HEK293 (cell line): ENCODE data around the gene NEK9.
A peak's percentile ranks its signal among the peaks of the same experiment; 100 is the strongest.

Experiments used
- CTCF ChIA-PET: fragments of 350-600 bp; formaldehyde crosslinking; extraction: SDS; loops from one replicate; lab custom pipeline; 2021; ENCODE audit warnings: antibody characterized with exemption; lab: Yijun Ruan, JAX
- POLR2A ChIA-PET: fragments of 300-600 bp; formaldehyde crosslinking; extraction: SDS; loops from one replicate; lab custom pipeline; 2020; ENCODE audit warnings: antibody characterized with exemption, inconsistent platforms; lab: Yijun Ruan, JAX
- H3K27ac ChIP-seq: fragments of 200-500 bp; sonication (Bioruptor generic); 2 replicates; pipeline ENCODE4 v1.5.1; 2014; ENCODE audit warnings: low read depth, low read length, control low read depth, inconsistent platforms; ENCODE audit errors: extremely low read depth
- H3K36me3 ChIP-seq, 2 experiments: fragments of 200-500 bp in 1 of 2; sonication (Bioruptor generic) in 1 of 2; 1 replicate in 1 of 2; 2 replicates in 1 of 2; pipeline ENCODE4 v1.5.1; 2014 to 2017; ENCODE audit warnings: inconsistent platforms in 2 of 2, low read length in 2 of 2; ENCODE audit not compliant: control insufficient read depth in 2 of 2, insufficient read depth in 1 of 2
- H3K4me1 ChIP-seq: fragments of 200-500 bp; sonication (Bioruptor generic); 2 replicates; pipeline ENCODE4 v1.5.1; 2014; ENCODE audit warnings: mild to moderate bottlenecking, low read length, inconsistent platforms; ENCODE audit not compliant: control insufficient read depth, insufficient read depth
- H3K4me3 ChIP-seq: 2 replicates; pipeline ENCODE4 v1.5.1; 2011; ENCODE audit warnings: low read depth, mild to moderate bottlenecking, control low read depth, low read length, moderate library complexity
- H3K9me3 ChIP-seq: fragments of 200-500 bp; sonication (Bioruptor generic); 2 replicates; pipeline ENCODE4 v1.5.1; 2014; ENCODE audit warnings: low read depth, low read length, inconsistent platforms; ENCODE audit not compliant: control insufficient read depth, insufficient read depth
- BCL11A ChIP-seq: fragments of 450-650 bp; formaldehyde crosslinking; IDR thresholded peaks from 2 replicates; pipeline ENCODE4 v1.5.1; 2016; ENCODE audit warnings: low read depth, missing biosample characterization, missing genetic modification characterization
- GLI4 ChIP-seq: fragments of 450-650 bp; formaldehyde crosslinking; IDR thresholded peaks from 2 replicates; pipeline ENCODE4 v1.5.1; 2016; ENCODE audit warnings: missing biosample characterization, missing genetic modification characterization
- HOXC10 ChIP-seq: sonication (generic); formaldehyde crosslinking; IDR thresholded peaks from 2 replicates; pipeline ENCODE4 v1.8.1; 2023; ENCODE audit warnings: mild to moderate bottlenecking, missing genetic modification reagents
- KLF1 ChIP-seq: fragments of 450-650 bp; formaldehyde crosslinking; IDR thresholded peaks from 2 replicates; pipeline ENCODE4 v1.5.1; 2016; ENCODE audit warnings: missing biosample characterization, missing genetic modification characterization
- KLF7 ChIP-seq: fragments of 450-650 bp; formaldehyde crosslinking; IDR thresholded peaks from 2 replicates; pipeline ENCODE4 v1.5.1; 2016; ENCODE audit warnings: missing biosample characterization, missing genetic modification characterization, borderline replicate concordance
- KLF8 ChIP-seq: fragments of 450-650 bp; formaldehyde crosslinking; IDR thresholded peaks from 2 replicates; pipeline ENCODE4 v1.5.1; 2016; ENCODE audit warnings: missing biosample characterization, missing genetic modification characterization
- MZF1 ChIP-seq: fragments of 450-650 bp; formaldehyde crosslinking; IDR thresholded peaks from 2 replicates; pipeline ENCODE4 v1.5.1; 2017; ENCODE audit warnings: missing biosample characterization, missing genetic modification characterization, borderline replicate concordance
- OVOL3 ChIP-seq: fragments of 450-650 bp; formaldehyde crosslinking; IDR thresholded peaks from 2 replicates; pipeline ENCODE4 v1.5.1; 2016; ENCODE audit warnings: missing biosample characterization, missing genetic modification characterization
- REPIN1 ChIP-seq: fragments of 450-650 bp; formaldehyde crosslinking; IDR thresholded peaks from 2 replicates; pipeline ENCODE4 v1.5.1; 2017; ENCODE audit warnings: missing biosample characterization, missing genetic modification characterization, low read depth
- SP3 ChIP-seq: fragments of 450-650 bp; formaldehyde crosslinking; IDR thresholded peaks from 2 replicates; pipeline ENCODE4 v1.5.1; 2016; ENCODE audit warnings: missing biosample characterization, missing genetic modification characterization
- ZBTB20 ChIP-seq: fragments of 450-650 bp; formaldehyde crosslinking; IDR thresholded peaks from 2 replicates; pipeline ENCODE4 v1.5.1; 2016; ENCODE audit warnings: missing biosample characterization, missing genetic modification characterization
- ZBTB48 ChIP-seq: fragments of 450-650 bp; formaldehyde crosslinking; IDR thresholded peaks from 2 replicates; pipeline ENCODE4 v1.5.1; 2016; ENCODE audit warnings: missing biosample characterization, missing genetic modification characterization
- ZNF184 ChIP-seq: fragments of 450-650 bp; IDR thresholded peaks from 2 replicates; pipeline ENCODE4 v1.5.1; 2018; ENCODE audit warnings: missing biosample characterization, mild to moderate bottlenecking, missing genetic modification characterization
- ZNF248 ChIP-seq: fragments of 450-650 bp; formaldehyde crosslinking; IDR thresholded peaks from 2 replicates; pipeline ENCODE4 v1.5.1; 2017; ENCODE audit warnings: missing biosample characterization, missing genetic modification characterization
- ZNF266 ChIP-seq: fragments of 450-650 bp; formaldehyde crosslinking; IDR thresholded peaks from 2 replicates; pipeline ENCODE4 v1.5.1; 2016; ENCODE audit warnings: missing biosample characterization, missing genetic modification characterization, low read depth
- ZNF274 ChIP-seq, 2 experiments: fragments of 200-500 bp in 1 of 2; fragments of 450-650 bp in 1 of 2; sonication (Bioruptor generic) in 1 of 2; formaldehyde crosslinking in 1 of 2; IDR thresholded peaks; 2 replicates each; pipeline versions ENCODE4 v1.5.1 to v1.6.1; 2014 to 2016; ENCODE audit warnings: borderline replicate concordance in 1 of 2, inconsistent platforms in 1 of 2, low read length in 1 of 2, missing biosample characterization in 1 of 2, missing genetic modification characterization in 1 of 2
- ZNF426 ChIP-seq: fragments of 450-650 bp; formaldehyde crosslinking; IDR thresholded peaks from 2 replicates; pipeline ENCODE4 v1.5.1; 2017; ENCODE audit warnings: missing biosample characterization, missing genetic modification characterization, mild to moderate bottlenecking, inconsistent platforms, moderate library complexity
- ZNF48 ChIP-seq: fragments of 450-650 bp; formaldehyde crosslinking; IDR thresholded peaks from 2 replicates; pipeline ENCODE4 v1.5.1; 2016; ENCODE audit warnings: missing biosample characterization, missing genetic modification characterization
- ZNF501 ChIP-seq: fragments of 450-650 bp; formaldehyde crosslinking; IDR thresholded peaks from 2 replicates; pipeline ENCODE4 v1.5.1; 2016; ENCODE audit warnings: missing biosample characterization, missing genetic modification characterization
- ZNF544 ChIP-seq: fragments of 450-650 bp; formaldehyde crosslinking; IDR thresholded peaks from 2 replicates; pipeline ENCODE4 v1.5.0; 2017; ENCODE audit warnings: missing biosample characterization, missing genetic modification characterization
- ZNF560 ChIP-seq: fragments of 450-650 bp; formaldehyde crosslinking; IDR thresholded peaks from 2 replicates; pipeline ENCODE4 v1.5.1; 2017; ENCODE audit warnings: missing biosample characterization, missing genetic modification characterization, borderline replicate concordance
- ZNF596 ChIP-seq: fragments of 450-650 bp; IDR thresholded peaks from 2 replicates; pipeline ENCODE4 v1.5.0; 2018; ENCODE audit warnings: missing biosample characterization, mild to moderate bottlenecking, missing genetic modification characterization, moderate library complexity
- ZNF792 ChIP-seq: fragments of 450-650 bp; formaldehyde crosslinking; IDR thresholded peaks from 2 replicates; pipeline ENCODE4 v1.5.1; 2016; ENCODE audit warnings: missing biosample characterization, missing genetic modification characterization
- TF ChIP-seq, protein P1 (sequence below): fragments of 450-650 bp; IDR thresholded peaks from 2 replicates; pipeline ENCODE4 v1.5.1; 2018; ENCODE audit warnings: missing biosample characterization, mild to moderate bottlenecking, missing genetic modification characterization
- TF ChIP-seq, protein P2 (sequence below): fragments of 450-650 bp; formaldehyde crosslinking; IDR thresholded peaks from 2 replicates; pipeline ENCODE4 v1.5.1; 2016; ENCODE audit warnings: missing biosample characterization, missing genetic modification characterization
- TF ChIP-seq, protein P3 (sequence below): fragments of 450-650 bp; formaldehyde crosslinking; IDR thresholded peaks from 2 replicates; pipeline ENCODE4 v1.5.1; 2016; ENCODE audit warnings: missing biosample characterization, missing genetic modification characterization
- TF ChIP-seq, protein P4 (sequence below): fragments of 450-650 bp; formaldehyde crosslinking; IDR thresholded peaks from 2 replicates; pipeline ENCODE4 v1.5.1; 2016; ENCODE audit warnings: missing biosample characterization, missing genetic modification characterization
- TF ChIP-seq, protein P5 (sequence below): IDR thresholded peaks from 2 replicates; pipeline ENCODE4 v1.6.1; 2011; ENCODE audit warnings: mild to moderate bottlenecking, low read depth, low read length, borderline replicate concordance

The NEK9 gene

DNA sequence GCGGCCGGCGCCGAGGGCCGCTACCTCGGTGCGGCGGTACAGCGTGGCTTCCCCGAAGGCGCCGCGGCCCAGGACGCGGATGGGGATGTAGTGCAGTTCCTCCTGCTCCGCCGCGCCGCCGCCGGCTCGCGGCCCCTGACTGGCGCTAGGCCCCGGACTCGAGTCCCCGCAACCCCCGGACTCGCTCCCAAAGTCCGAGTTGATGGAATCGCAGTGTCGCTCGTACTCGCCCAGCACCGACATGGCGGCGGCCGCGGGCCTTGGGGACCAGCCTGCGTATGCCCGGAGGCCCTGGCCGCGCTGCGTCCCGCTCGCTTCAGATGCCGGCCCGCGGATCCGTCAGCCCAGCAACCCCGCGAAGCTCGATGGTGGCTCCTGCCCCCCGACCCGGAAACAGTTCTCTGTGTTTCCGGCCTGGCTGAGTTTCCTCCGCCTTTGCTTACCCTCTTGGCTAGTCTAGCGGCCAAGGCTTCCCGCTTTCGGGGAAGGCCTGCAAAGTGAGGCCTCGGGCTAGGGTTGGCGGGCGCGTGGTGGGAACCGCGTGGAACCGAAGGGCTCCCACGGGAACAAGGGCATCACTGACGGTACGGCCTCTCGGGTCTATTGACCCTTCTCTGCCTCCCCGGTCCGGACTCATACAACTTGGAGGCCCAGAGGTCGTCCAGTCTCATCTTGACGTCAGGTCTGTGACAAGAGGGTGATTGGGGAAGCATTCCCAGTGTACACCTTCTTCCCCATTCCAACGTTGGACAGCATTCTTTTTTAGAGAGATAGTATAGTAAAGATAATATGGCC, at the start of gene NEK9:
TSS of gene NEK9 (minus strand) at position 370 of the 795 bp plus-strand sequence. CDS start at position 243, 127 bp downstream.
- H3K27ac ChIP-seq: peak within 1 kb of the TSS; percentile 94
- peak within 1 kb of the TSS; percentile 98 for H3K4me3 ChIP-seq
- POLR2A ChIA-PET: interaction anchor here (0.6 to 1.7 kb wide), 17 partner anchors 12 to 530 kb away, joined by 3 to 7 read pairs (median 3); partner anchors contain the start of genes FOS, YLPM1 and ZC2HC1C
- peaks cover 19% of the 10 kb centered on the region for H3K4me1 ChIP-seq
- CTCF ChIA-PET: interaction anchor here (0.6 to 1.7 kb wide), 4 partner anchors 11 to 527 kb away, joined by 3 to 12 read pairs (median 4); partner anchors contain the start of gene ACYP1
- no peaks in the 10 kb centered on the region for H3K9me3 ChIP-seq
- H3K36me3 ChIP-seq: peaks cover 0 to 16% of the 10 kb centered on the region in 2 experiments; a peak in 2 of 3 replicates
- TF ChIP-seq ZNF792 (tag by site-specific recombination) (no peak), ZNF266 (tag by site-specific recombination) (no peak), ZNF544 (tag by site-specific recombination) (no peak), MZF1 (tag by site-specific recombination) (no peak), GLI4 (tag by site-specific recombination) (no peak), REPIN1 (tag by site-specific recombination) (no peak), SP3 (tag by site-specific recombination) (peak; percentile 31; the same call in 1 of the 2 replicates), KLF1 (no peak), ZNF184 (tag by site-specific recombination) (no peak), HOXC10 (CRISPR knock-in tag) (no peak), ZBTB48 (tag by site-specific recombination) (peak; percentile 78), ZNF596 (tag by site-specific recombination) (0 out of 2 replicates have a peak, but pooled peaks have one; percentile 28), KLF8 (tag by site-specific recombination) (no peak; the same call in 1 of the 2 replicates), ZNF274 (IDR thresholded peaks at IDR 0.05; ENCODE audit: low read length) (no peak), ZNF274 (tag by site-specific recombination; IDR thresholded peaks at IDR 0.05; ENCODE audit: borderline replicate concordance) (no peak), ZNF48 (tag by site-specific recombination) (no peak), OVOL3 (no peak), KLF7 (no peak), ZNF501 (peak; percentile 80; the same call in 1 of the 2 replicates), ZNF426 (tag by site-specific recombination) (no peak), ZNF248 (tag by site-specific recombination) (no peak), BCL11A (no peak), ZNF560 (tag by site-specific recombination) (no peak), ZBTB20 (tag by site-specific recombination) (peak; percentile 79; the same call in 1 of the 2 replicates)
- TF ChIP-seq, protein P1, sequence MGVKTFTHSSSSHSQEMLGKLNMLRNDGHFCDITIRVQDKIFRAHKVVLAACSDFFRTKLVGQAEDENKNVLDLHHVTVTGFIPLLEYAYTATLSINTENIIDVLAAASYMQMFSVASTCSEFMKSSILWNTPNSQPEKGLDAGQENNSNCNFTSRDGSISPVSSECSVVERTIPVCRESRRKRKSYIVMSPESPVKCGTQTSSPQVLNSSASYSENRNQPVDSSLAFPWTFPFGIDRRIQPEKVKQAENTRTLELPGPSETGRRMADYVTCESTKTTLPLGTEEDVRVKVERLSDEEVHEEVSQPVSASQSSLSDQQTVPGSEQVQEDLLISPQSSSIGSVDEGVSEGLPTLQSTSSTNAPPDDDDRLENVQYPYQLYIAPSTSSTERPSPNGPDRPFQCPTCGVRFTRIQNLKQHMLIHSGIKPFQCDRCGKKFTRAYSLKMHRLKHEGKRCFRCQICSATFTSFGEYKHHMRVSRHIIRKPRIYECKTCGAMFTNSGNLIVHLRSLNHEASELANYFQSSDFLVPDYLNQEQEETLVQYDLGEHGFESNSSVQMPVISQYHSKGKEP (tag by site-specific recombination): no peak
- TF ChIP-seq, protein P2, sequence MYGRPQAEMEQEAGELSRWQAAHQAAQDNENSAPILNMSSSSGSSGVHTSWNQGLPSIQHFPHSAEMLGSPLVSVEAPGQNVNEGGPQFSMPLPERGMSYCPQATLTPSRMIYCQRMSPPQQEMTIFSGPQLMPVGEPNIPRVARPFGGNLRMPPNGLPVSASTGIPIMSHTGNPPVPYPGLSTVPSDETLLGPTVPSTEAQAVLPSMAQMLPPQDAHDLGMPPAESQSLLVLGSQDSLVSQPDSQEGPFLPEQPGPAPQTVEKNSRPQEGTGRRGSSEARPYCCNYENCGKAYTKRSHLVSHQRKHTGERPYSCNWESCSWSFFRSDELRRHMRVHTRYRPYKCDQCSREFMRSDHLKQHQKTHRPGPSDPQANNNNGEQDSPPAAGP: no peak
- TF ChIP-seq, protein P3, sequence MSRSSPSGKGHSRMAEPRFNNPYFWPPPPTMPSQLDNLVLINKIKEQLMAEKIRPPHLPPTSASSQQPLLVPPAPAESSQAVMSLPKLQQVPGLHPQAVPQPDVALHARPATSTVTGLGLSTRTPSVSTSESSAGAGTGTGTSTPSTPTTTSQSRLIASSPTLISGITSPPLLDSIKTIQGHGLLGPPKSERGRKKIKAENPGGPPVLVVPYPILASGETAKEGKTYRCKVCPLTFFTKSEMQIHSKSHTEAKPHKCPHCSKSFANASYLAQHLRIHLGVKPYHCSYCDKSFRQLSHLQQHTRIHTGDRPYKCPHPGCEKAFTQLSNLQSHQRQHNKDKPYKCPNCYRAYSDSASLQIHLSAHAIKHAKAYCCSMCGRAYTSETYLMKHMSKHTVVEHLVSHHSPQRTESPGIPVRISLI (tag by site-specific recombination): no peak
- TF ChIP-seq, protein P4, sequence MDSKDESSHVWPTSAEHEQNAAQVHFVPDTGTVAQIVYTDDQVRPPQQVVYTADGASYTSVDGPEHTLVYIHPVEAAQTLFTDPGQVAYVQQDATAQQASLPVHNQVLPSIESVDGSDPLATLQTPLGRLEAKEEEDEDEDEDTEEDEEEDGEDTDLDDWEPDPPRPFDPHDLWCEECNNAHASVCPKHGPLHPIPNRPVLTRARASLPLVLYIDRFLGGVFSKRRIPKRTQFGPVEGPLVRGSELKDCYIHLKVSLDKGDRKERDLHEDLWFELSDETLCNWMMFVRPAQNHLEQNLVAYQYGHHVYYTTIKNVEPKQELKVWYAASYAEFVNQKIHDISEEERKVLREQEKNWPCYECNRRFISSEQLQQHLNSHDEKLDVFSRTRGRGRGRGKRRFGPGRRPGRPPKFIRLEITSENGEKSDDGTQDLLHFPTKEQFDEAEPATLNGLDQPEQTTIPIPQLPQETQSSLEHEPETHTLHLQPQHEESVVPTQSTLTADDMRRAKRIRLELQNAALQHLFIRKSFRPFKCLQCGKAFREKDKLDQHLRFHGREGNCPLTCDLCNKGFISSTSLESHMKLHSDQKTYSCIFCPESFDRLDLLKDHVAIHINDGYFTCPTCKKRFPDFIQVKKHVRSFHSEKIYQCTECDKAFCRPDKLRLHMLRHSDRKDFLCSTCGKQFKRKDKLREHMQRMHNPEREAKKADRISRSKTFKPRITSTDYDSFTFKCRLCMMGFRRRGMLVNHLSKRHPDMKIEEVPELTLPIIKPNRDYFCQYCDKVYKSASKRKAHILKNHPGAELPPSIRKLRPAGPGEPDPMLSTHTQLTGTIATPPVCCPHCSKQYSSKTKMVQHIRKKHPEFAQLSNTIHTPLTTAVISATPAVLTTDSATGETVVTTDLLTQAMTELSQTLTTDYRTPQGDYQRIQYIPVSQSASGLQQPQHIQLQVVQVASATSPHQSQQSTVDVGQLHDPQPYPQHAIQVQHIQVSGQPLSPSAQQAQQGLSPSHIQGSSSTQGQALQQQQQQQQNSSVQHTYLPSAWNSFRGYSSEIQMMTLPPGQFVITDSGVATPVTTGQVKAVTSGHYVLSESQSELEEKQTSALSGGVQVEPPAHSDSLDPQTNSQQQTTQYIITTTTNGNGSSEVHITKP: peak; percentile 91
- TF ChIP-seq, protein P5, sequence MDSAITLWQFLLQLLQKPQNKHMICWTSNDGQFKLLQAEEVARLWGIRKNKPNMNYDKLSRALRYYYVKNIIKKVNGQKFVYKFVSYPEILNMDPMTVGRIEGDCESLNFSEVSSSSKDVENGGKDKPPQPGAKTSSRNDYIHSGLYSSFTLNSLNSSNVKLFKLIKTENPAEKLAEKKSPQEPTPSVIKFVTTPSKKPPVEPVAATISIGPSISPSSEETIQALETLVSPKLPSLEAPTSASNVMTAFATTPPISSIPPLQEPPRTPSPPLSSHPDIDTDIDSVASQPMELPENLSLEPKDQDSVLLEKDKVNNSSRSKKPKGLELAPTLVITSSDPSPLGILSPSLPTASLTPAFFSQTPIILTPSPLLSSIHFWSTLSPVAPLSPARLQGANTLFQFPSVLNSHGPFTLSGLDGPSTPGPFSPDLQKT: no peak; the same call in 1 of the 2 replicates
